Stomach smooth muscle (tissue), 2 donors: ENCODE data around the gene CAMKV.
"Not testable (repeated sequence)": the region's sequence is repeated elsewhere in the genome, so short reads cannot be mapped to it uniquely, and the experiment has no call there.

Source experiments
- H3K27ac ChIP-seq: one replicate; pipeline ENCODE4 v1.7.0; 2013; ENCODE audit warnings: mild to moderate bottlenecking, low read length, inconsistent platforms
- H3K27me3 ChIP-seq, 2 donors: one replicate each; pipeline ENCODE4 v1.7.0; 2013; ENCODE audit warnings: low read length in 2 of 2; ENCODE audit not compliant: insufficient read depth in 2 of 2, control insufficient read depth in 1 of 2
- H3K36me3 ChIP-seq, 2 donors: one replicate each; pipeline ENCODE4 v1.7.0; 2013; ENCODE audit warnings: low read length in 2 of 2; ENCODE audit not compliant: control insufficient read depth in 2 of 2, insufficient read depth in 2 of 2
- H3K4me1 ChIP-seq: one replicate; pipeline ENCODE4 v1.7.0; 2013; ENCODE audit warnings: low read length; ENCODE audit not compliant: control insufficient read depth, insufficient read depth
- H3K4me3 ChIP-seq, 2 donors: one replicate each; pipeline ENCODE4 v1.7.0; 2013; ENCODE audit warnings: low read length in 2 of 2
- H3K9ac ChIP-seq, 2 donors: one replicate each; pipeline ENCODE4 v1.7.0; 2013; ENCODE audit warnings: low read length in 2 of 2, mild to moderate bottlenecking in 1 of 2
- H3K9me3 ChIP-seq, 2 donors: one replicate each; pipeline ENCODE4 v1.7.0; 2013; ENCODE audit warnings: low read length in 2 of 2; ENCODE audit not compliant: control insufficient read depth in 2 of 2
- donor health status: healthy.
- donor health status: Pancreatic carcinoma.

CAMKV gene

DNA sequence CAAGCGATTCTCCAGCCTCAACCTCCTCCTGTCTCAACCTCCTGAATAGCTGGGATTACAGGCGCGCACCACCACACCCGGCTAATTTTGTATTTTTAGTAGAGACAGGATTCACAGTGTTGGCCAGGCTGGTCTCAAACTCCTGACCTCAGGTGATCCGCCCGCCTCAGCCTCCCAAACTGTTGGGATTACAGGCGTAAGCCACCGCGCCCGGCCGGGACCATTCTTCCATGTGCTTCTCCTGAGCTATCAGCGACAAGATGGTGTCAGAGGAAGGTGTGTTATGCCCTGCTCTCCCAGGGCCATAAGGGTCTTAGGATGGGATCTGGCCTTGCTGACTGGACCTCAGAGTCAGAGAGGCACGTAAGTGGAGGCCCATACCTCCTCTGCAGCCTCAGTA, 34.7 kb upstream of the CAMKV start:
- not testable (repeated sequence) for H3K27ac ChIP-seq, H3K4me3 ChIP-seq, H3K36me3 ChIP-seq, H3K9ac ChIP-seq, H3K9me3 ChIP-seq, H3K27me3 ChIP-seq
- H3K4me1 ChIP-seq = peaks cover 28% of the 10 kb centered on the region

DNA sequence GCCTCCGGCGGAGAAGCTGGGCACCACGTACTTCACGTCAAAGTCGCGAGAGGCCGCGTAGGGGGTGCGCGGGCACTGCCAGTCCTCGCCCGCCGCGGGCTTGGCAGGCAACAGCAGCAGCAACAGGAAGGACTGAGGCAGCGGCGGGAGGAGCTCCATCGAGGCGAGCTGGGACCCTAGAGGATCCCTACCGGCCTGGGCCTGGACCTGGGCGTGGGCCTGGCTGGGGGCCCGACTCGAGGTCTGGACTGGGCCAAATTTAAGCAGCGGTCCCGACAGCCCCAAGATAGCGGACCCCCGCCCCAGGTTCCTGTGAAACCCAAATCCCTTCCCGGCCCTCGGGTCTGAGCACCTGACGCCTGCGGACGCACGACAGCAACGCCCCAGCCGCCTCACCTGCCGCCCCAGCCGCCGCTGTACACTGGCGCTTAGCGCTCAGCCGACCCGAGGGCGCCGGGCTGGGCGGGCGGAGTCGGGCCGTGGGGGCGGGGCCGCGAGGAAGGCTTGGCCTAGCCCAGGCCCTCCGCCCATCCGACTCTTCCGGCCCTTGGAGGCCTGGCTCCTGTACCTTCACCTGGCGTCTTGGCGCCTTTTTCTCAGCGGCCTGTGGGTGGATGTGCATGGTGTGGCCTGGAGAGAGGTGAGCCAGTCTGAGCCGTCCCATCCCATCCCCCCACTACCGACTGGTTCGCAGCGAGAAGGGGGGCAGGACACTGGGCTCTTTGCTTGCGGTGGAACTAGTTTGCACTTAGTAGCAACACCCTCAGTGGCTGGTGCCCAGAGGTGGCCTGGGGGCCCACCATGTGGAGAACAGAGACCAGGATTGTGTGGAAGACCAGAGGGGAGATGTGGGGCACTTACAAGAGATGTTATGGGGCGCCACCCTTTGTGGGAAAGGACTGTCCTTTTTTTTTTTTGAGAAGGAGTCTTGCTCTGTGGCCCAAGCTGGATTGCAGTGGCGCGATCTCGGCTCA, 34.0 kb upstream of the CAMKV start, which contains the start of gene MST1R:
Gene MST1R (minus strand): TSS at position 423 of the 974 bp plus-strand sequence. CDS start 264 bp downstream, at position 159.
- peak within 1 kb of the TSS; percentile 59 to 75 for H3K4me3 ChIP-seq
- no peak within 1 kb of the TSS for H3K27ac ChIP-seq
- H3K4me1 ChIP-seq = peaks cover 28% of the 10 kb centered on the region
- no peaks in the 10 kb centered on the region for H3K27me3 ChIP-seq
- no peaks in the 10 kb centered on the region for H3K9me3 ChIP-seq
- H3K36me3 ChIP-seq = no peaks in the 10 kb centered on the region
- peak within 1 kb of the TSS; percentile 32 to 47 for H3K9ac ChIP-seq

DNA sequence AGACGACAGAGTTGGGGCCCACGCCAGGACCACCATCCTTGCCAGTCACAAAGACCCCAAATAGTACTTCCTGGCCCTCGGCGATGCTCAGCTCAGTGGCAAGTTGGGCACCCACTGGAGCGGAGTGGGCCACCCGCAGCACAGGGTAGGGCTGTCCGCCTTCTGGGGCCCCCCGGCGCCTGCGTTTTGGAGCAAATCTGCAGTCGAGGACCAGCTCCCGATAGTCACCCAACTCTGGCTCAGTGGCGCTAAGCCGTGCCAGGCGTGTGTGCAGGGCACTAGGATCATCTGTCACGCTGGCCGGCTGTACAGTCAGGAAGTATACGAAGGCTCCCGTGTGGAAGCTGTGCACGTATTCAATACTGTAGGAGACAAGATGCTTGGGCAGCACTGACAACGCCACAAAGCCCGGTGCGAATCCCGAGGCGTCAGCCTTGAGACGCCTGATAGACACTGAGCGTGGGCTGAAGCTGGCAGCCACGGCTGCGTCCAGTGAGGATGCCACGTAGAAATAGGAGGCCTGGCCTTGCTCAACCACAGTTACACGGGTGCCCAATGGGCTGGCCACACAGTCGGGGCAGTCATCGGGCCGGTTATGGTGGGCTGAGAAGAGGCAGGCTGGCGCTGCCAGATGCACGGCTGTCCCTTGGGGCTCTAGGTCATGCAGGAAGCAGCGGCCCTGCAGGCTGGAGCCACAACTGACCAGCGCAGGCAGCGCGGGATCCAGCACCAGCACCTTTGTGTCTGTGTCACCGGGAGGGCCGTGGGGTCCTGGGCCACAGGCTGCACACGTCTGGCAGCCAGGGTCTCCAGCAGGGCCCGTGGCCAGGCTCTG, 33.0 kb upstream of the CAMKV start:
- no peak overlapping the region for H3K27ac ChIP-seq
- peaks cover 28% of the 10 kb centered on the region for H3K4me1 ChIP-seq

DNA sequence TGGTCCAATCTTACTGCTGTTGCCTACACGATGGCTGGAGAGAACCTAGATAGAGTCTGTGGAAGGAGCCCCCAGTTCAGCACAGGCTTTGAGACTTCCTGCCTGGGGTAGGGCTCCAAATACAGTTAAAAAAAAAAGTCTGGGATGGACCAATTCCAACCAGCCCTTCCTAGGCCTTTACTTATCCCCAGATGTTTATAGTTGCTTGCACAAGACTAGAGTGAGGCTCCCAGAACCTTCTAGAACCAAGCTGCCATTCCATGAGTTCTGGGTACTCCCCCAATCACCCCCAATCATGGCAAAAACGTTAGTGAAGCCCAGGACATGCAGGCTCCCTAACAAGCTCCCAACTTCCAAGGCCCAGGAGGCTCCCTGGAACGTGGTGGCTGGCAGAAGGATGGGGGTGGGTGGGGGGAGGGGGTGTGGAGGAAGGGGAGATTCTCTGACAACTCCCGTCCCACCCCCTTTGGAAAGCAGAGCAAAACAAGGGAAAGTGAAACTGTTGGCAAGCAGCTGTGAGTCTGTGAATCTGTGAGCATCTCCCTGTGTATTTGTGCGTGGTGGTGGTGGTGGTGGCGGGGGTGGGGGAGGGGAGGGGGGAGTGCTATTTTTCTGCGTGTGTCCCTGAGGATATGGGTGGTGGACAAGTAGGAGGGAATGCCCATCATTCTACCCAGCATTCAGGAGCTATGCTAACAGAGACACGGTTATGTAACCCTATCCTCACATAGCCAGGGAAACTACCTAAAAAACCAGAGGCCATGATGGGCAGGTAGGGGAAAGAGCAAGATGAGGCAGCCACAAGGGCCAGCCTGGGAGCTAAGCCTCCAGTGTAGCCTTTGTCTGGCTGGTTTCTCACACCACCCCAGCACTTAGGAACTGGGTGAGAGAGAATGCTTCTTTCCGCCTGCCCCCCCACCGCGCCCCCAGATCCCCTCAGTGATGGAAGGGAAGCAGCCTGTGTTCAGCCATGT, 31.9 kb upstream of the CAMKV start:
- H3K9ac ChIP-seq = no peak overlapping the region
- no peaks in the 10 kb centered on the region for H3K27me3 ChIP-seq
- H3K4me3 ChIP-seq = no peak overlapping the region
- H3K27ac ChIP-seq = no peak overlapping the region
- H3K9me3 ChIP-seq = no peaks in the 10 kb centered on the region
- H3K4me1 ChIP-seq = peaks cover 28% of the 10 kb centered on the region
- H3K36me3 ChIP-seq = peaks cover 0 to 2% of the 10 kb centered on the region in 2 donors

More for the DNA sequence above, 33.0 kb upstream of the CAMKV start:
- Histone ChIP-seq H3K27me3 (no peaks in the 10 kb centered on the region), H3K9ac (no peak overlapping the region), H3K4me3 (peak overlapping the region; percentile 59 to 75), H3K9me3 (no peaks in the 10 kb centered on the region), H3K36me3 (no peaks in the 10 kb centered on the region)

DNA sequence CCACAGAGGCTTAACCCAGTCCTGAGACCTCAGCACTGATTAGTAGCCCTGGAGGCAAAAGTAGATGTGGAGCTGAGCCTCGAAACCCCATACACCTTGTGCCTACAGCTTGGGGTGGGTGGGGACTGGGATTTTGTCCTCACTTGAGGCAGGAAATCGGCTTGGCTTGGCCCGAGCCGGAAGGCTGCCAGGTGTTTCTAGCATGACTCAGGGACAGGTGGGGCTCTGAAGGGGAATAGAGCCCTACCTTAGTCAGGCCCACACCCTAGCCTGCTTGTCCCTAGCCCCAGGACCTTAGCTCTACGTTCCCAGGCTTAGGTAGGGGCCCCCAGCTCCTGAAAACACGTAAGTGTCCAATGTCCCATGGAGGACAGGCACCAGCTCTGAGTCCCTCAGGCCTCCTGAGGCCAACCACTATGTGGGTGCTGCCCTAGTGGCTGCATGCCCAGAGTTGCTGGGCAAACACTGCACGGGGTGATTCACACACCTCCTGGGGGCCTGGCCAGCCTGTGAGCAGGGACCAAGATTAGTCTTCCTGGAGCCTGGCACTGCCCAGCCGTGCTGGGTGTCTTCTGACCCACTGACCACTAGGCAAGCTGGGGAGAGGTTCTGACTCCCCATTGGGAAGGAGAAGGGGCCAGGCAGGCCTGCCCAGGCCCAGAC, 30.9 kb upstream of the CAMKV start:
- no peak overlapping the region for H3K9ac ChIP-seq
- H3K36me3 ChIP-seq = peaks cover 0 to 5% of the 10 kb centered on the region in 2 donors
- H3K4me1 ChIP-seq = peaks cover 19% of the 10 kb centered on the region
- H3K27me3 ChIP-seq = no peaks in the 10 kb centered on the region
- no peak overlapping the region for H3K27ac ChIP-seq
- H3K4me3 ChIP-seq = no peak overlapping the region
- no peaks in the 10 kb centered on the region for H3K9me3 ChIP-seq

DNA sequence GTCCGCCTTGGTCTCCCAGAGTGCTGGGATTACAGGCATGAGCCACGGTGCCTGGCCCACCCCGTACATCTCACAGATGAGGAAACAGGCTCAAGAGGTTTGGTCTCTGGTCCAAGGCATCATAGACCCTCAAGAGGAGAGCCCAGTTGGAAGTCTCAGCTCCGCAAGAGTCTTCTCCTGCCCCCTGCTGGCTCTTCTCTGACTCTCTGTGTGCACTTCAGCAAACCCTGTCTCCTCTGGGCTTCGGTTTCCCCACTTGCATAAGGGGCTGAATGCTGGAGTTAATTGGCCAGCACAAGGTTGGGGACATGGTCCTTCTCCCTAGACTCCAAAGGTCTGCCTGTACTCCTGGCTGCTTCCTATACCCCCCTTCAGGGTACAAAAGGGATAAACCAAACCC, 30.1 kb upstream of the CAMKV start:
- Histone ChIP-seq H3K9ac (no peak overlapping the region), H3K4me3 (no peak overlapping the region), H3K27ac (no peak overlapping the region), H3K9me3 (no peaks in the 10 kb centered on the region), H3K36me3 (peaks cover 0 to 5% of the 10 kb centered on the region in 2 donors), H3K4me1 (peaks cover 16% of the 10 kb centered on the region), H3K27me3 (no peaks in the 10 kb centered on the region)

DNA sequence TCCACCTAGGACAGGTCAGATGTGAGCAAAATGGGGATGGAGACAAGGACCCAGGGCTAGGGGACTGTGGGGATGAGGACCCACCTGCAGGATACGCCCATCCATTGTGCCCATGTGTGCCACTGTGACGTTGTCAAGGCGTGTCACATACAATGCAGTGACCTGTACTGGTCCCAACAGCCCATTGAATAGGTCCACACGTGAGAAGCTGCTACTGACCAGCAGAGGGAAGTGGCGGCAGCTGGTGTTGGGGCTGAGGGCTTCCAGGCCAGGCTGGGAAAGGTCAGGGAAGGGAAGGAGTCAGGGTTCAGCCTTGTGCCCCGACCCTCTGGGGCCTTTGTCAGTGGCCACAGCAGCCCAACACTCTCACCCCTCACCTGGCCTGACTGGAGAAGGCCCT, 29.3 kb upstream of the CAMKV start:
- no peak overlapping the region for H3K4me3 ChIP-seq
- H3K27ac ChIP-seq = no peak overlapping the region
- H3K9me3 ChIP-seq = no peaks in the 10 kb centered on the region
- H3K36me3 ChIP-seq = peaks cover 0 to 5% of the 10 kb centered on the region in 2 donors
- H3K4me1 ChIP-seq = peaks cover 16% of the 10 kb centered on the region
- no peaks in the 10 kb centered on the region for H3K27me3 ChIP-seq
- H3K9ac ChIP-seq = no peak overlapping the region

DNA sequence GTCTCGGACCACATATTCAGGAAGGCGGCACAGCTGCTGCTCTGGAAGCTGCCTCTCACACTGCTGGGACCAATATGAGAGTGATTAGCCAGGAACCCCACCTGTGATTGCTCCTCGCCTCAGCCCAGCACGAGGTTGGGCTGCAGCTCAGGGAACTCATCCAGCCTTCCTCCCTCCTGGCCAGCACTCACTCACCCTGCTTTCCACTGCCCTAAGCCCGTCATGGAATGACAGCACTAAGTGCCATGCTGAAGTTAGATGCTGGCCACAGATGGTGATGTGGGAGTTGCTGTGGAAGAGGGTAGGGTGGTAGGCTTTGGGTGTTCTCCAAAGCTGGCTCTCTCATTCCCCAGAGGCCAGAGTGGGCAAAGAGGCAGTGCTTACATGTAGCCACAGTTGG, 26.6 kb upstream of the CAMKV start:
- Histone ChIP-seq H3K27me3 (no peaks in the 10 kb centered on the region), H3K4me3 (no peak overlapping the region), H3K4me1 (peaks cover 6% of the 10 kb centered on the region), H3K27ac (no peak overlapping the region), H3K9ac (no peak overlapping the region), H3K36me3 (peaks cover 0 to 5% of the 10 kb centered on the region in 2 donors), H3K9me3 (no peaks in the 10 kb centered on the region)

DNA sequence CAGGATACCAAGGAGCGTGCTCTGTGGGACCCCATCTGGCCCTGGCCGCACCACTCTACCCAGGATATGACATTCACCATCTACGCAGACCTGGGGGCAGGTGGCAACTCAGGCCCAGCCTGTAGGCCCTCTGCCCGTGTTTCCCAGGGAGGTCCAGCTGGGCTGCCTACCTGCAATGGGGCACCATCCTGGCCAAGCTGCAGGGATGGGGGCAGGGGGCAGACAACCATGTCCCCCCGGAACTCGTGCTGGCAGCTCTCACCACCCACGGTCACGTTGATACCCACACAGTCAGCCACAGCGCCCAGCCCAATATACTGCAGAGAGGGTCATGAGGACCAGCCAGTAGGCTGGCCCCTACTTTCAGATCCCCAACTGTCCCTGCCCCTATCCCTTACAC, 26.1 kb upstream of the CAMKV start:
- Histone ChIP-seq H3K9me3 (no peaks in the 10 kb centered on the region), H3K9ac (no peak overlapping the region), H3K36me3 (peaks cover 0 to 5% of the 10 kb centered on the region in 2 donors), H3K27ac (no peak overlapping the region), H3K4me3 (no peak overlapping the region), H3K27me3 (no peaks in the 10 kb centered on the region), H3K4me1 (peaks cover 2% of the 10 kb centered on the region)
